Left ventricle myocardium inferior (tissue), 1 donor: ENCODE measurements around the gene ANKRD33B. TPM values are rescaled to one million over a fixed set of nuclear protein-coding genes. Genes with fewer than 3 reads are reported as not detected.

Experiments
- DNase-seq: peaks from one replicate; pipeline ENCODE4 v3.0.0-alpha.2; 2020
- H3K27ac ChIP-seq: fragments of 200-600 bp; replicated peaks from 2 replicates; pipeline ENCODE4 v1.8.0; 2021
- H3K27me3 ChIP-seq: fragments of 200-600 bp; 2 replicates; pipeline ENCODE4 v1.8.0; 2021; ENCODE audit warnings: low read depth
- H3K36me3 ChIP-seq: fragments of 200-600 bp; 2 replicates; pipeline ENCODE4 v1.8.0; 2021
- H3K4me1 ChIP-seq: fragments of 200-600 bp; 2 replicates; pipeline ENCODE4 v1.8.0; 2021
- H3K4me3 ChIP-seq: fragments of 200-600 bp; 2 replicates; pipeline ENCODE4 v1.8.0; 2021; ENCODE audit warnings: mild to moderate bottlenecking, moderate library complexity
- H3K9me3 ChIP-seq: fragments of 200-600 bp; replicated peaks from 2 replicates; pipeline ENCODE4 v1.8.0; 2021
- intact Hi-C: fragments of 100-400 bp; cut with micrococcal nuclease; formaldehyde crosslinking; loops from one replicate; pipeline ENCODE4 v1.11.0; 2022
- total RNA-seq: library from RNA; stranded (reverse); fragmentation: NEBNext Ultra II Directional; extraction: Animal tissue kit (Norgen Biotek cat#: 25700); gene quantifications from one replicate; pipeline ENCODE4 v1.2.1, GENCODE V29; 2021
- TF ChIP-seq, protein P1 (sequence below): fragments of 200-600 bp; IDR thresholded peaks from 2 replicates; pipeline ENCODE4 v1.8.0; 2021; ENCODE audit warnings: antibody characterized with exemption, mild to moderate bottlenecking, borderline replicate concordance
- donor health status: DM: no; HTN: yes; CAD: no; lungs with severe emphysema.

ANKRD33B gene
- total RNA-seq, 1 donor from 2014 or later: 15.2 TPM

DNA sequence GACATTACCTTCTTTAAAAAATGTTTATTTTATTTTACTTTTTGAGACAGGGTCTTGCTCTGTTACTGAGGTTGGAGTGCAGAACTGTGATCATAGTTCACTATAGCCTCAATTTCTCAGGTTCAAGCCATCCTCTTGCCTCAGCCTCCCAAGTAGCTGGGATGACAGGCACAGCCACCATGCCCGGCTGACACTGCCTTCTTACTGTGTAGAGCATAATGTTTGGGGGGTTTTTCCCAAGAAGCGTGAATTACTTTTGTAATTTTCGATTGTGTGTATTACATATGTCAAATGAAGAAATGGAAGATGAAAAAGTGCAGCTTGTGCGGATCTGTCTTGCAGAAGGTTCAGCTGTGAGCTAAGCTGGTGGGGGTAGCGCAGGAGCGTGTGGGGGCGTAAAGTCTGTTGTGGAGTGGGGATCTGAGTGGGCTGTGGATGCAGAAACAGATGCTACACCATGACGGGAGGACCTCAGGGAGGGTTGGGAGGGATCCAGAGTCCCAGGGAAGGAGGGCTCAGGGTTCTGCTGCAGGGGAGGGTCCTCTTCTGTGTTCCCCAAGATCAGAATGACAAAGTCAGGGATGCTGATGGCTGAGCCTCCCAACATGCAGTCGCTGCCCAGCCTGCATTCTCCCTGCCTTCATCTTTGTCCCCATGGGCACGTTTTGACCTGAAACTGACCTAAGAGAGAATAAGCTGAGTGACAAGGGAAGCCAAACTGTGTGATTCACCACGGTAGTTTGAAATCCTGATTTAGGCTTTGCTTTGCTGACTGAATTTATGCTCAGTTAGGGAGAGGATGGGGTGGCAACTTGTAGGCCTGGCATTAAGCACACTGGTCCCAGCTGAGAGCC, 6.8 kb upstream of the ANKRD33B start:
- intact Hi-C loops: loop anchor here (10.0 kb wide), 1 partner anchor 68 kb away; no protein-coding TSS in a partner anchor

DNA sequence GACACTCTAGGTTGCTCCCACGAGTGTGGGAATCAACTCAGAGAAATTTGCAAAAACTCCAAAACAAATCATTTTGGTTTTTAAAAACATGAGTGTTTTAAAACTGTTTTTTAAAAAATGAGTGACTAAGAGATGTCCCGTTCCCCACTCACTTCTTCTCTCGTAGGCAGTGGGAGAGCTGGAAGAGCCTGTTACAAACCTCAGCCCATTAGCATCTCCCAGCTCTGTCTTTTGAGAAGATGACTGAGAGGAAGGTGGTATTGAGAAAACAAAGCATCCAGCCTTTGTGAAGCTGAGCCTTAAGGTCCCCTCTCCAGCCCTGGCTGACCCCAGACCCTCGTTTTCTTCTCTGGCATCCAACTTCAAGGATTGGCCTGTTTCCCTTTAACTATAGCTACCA, 4.7 kb upstream of the ANKRD33B start:
- Histone ChIP-seq H3K4me1 (peaks cover 24% of the 10 kb centered on the region), H3K4me3 (no peak overlapping the region), H3K27me3 (no peaks in the 10 kb centered on the region), H3K9me3 (no peaks in the 10 kb centered on the region), H3K36me3 (no peaks in the 10 kb centered on the region), H3K27ac (peak overlapping the region; percentile 28)
- intact Hi-C loops: loop anchor here (10.0 kb wide), 1 partner anchor 66 kb away; no protein-coding TSS in a partner anchor
- TF ChIP-seq, protein P1, sequence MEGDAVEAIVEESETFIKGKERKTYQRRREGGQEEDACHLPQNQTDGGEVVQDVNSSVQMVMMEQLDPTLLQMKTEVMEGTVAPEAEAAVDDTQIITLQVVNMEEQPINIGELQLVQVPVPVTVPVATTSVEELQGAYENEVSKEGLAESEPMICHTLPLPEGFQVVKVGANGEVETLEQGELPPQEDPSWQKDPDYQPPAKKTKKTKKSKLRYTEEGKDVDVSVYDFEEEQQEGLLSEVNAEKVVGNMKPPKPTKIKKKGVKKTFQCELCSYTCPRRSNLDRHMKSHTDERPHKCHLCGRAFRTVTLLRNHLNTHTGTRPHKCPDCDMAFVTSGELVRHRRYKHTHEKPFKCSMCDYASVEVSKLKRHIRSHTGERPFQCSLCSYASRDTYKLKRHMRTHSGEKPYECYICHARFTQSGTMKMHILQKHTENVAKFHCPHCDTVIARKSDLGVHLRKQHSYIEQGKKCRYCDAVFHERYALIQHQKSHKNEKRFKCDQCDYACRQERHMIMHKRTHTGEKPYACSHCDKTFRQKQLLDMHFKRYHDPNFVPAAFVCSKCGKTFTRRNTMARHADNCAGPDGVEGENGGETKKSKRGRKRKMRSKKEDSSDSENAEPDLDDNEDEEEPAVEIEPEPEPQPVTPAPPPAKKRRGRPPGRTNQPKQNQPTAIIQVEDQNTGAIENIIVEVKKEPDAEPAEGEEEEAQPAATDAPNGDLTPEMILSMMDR: no peak
- no peak for DNase-seq

More for the DNA sequence above, 6.8 kb upstream of the ANKRD33B start:
- no peaks in the 10 kb centered on the region for H3K36me3 ChIP-seq
- H3K4me1 ChIP-seq: peaks cover 24% of the 10 kb centered on the region
- no peak overlapping the region for H3K27ac ChIP-seq
- H3K4me3 ChIP-seq: no peak overlapping the region
- no peak for DNase-seq
- no peaks in the 10 kb centered on the region for H3K27me3 ChIP-seq
- no peaks in the 10 kb centered on the region for H3K9me3 ChIP-seq
- TF ChIP-seq, protein P1: no peak

DNA sequence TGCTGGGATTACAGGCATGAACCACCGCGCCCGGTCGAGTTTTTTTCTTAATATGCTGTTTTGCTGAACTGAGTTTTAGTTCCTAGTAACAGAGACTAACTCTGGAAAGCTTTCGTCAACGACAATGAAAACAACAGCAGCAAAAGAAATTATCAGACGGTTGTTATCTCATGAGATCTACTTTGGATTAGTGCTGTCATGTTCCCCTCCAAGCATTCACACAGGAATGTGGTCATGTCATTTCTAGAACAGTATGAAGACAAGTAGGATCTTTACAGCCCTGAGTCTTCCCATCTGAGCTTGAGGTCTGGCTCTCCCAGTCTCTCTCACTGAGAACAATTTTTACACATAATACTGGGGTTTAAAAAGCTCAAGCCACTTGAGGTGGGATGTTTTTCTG, 4.0 kb upstream of the ANKRD33B start:
- no peaks in the 10 kb centered on the region for H3K9me3 ChIP-seq
- TF ChIP-seq, protein P1: no peak
- no peak overlapping the region for H3K4me3 ChIP-seq
- peaks cover 29% of the 10 kb centered on the region for H3K4me1 ChIP-seq
- intact Hi-C loops: loop anchor here (10.0 kb wide), 2 partner anchors 65 to 95 kb away; no protein-coding TSS in a partner anchor
- no peak overlapping the region for H3K27ac ChIP-seq
- no peak for DNase-seq
- no peaks in the 10 kb centered on the region for H3K36me3 ChIP-seq
- no peaks in the 10 kb centered on the region for H3K27me3 ChIP-seq

DNA sequence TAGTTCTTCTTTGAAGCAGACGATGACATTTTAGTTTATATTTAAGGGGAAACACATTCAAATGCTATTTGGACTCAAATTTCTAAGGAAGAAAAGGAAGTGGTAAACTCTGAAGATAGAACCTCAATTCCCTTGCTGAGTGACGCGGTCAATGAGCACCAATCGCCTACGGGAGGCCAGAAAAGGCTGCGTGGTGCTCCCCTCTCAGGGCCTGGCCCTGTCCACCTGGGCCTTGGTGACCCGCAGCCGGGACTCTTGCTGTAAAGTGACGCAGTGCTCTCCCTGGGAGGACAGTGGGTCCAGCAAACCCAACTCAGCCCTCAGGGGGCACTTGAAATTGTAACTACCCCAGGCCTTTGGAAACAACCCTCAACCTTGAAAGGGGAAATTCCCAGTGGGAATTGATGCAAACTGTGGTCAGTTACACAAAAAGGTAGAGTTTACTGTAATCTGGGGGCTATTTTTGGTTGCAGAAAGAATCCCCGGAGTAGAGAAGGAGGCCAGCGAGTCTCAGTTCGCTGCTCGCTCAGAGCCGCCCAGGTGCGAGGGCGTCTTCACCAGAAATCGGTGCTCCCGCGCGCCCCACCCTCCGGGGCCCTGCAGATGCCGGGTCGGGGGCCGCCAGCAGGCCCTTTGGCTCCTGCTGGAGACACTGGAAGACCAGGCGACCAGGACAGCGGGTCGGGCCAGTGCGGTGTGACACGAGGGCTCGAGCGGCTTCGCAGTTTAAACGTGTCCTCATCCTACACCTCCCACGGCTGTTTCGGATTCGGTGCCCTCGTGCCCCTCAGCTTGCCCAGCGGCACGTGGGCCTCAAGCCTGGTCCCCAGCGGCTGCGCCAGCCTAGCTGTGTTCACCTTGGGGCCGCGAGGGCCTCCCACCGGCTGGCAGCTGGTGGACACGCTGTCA, 1.4 kb upstream of the ANKRD33B start:
- TF ChIP-seq, protein P1: no peak
- intact Hi-C loops: loop anchor here (10.0 kb wide), 1 partner anchor 98 kb away; no protein-coding TSS in a partner anchor
- H3K9me3 ChIP-seq: no peaks in the 10 kb centered on the region
- peak overlapping the region; percentile 92 for H3K4me3 ChIP-seq
- peaks cover 45% of the 10 kb centered on the region for H3K4me1 ChIP-seq
- no peak overlapping the region for H3K27ac ChIP-seq
- DNase-seq: no peak
- H3K36me3 ChIP-seq: no peaks in the 10 kb centered on the region
- no peaks in the 10 kb centered on the region for H3K27me3 ChIP-seq
